Measurements from ENCODE around the gene KCNJ18.
"Not testable (repeated sequence)": the region's sequence is repeated elsewhere in the genome, so short reads cannot be mapped to it uniquely, and the experiment has no call there.

KCNJ18 gene

GRCh38 chr17:21668118-21668488, 24.2 kb upstream of the KCNJ18 start:
- H3K27ac Mint-ChIP-seq; H3K4me3 Mint-ChIP-seq; H3K36me3 Mint-ChIP-seq (ENCODE audit: low read depth); H3K4me1 Mint-ChIP-seq (ENCODE audit: low read depth); H3K27me3 Mint-ChIP-seq: not testable (repeated sequence)
- peaks cover 12% of the 10 kb centered on the region for H3K9me3 Mint-ChIP-seq

GRCh38 chr17:21668746-21669508, 23.4 kb upstream of the KCNJ18 start:
- not testable (repeated sequence) for H3K27ac Mint-ChIP-seq; H3K36me3 Mint-ChIP-seq (ENCODE audit: low read depth); H3K27me3 Mint-ChIP-seq; H3K9me3 Mint-ChIP-seq; H3K4me1 Mint-ChIP-seq (ENCODE audit: low read depth); H3K4me3 Mint-ChIP-seq

GRCh38 chr17:21669616-21670360, 22.5 kb upstream of the KCNJ18 start:
- not testable (repeated sequence) for H3K27ac Mint-ChIP-seq; H3K9me3 Mint-ChIP-seq; H3K27me3 Mint-ChIP-seq; H3K4me1 Mint-ChIP-seq (ENCODE audit: low read depth); H3K36me3 Mint-ChIP-seq (ENCODE audit: low read depth); H3K4me3 Mint-ChIP-seq

GRCh38 chr17:21670361-21671155, 21.8 kb upstream of the KCNJ18 start:
- H3K27me3 Mint-ChIP-seq; H3K27ac Mint-ChIP-seq; H3K4me1 Mint-ChIP-seq (ENCODE audit: low read depth); H3K36me3 Mint-ChIP-seq (ENCODE audit: low read depth); H3K9me3 Mint-ChIP-seq; H3K4me3 Mint-ChIP-seq: not testable (repeated sequence)

GRCh38 chr17:21671437-21671836, 20.9 kb upstream of the KCNJ18 start:
- H3K9me3 Mint-ChIP-seq; H3K27ac Mint-ChIP-seq; H3K27me3 Mint-ChIP-seq; H3K36me3 Mint-ChIP-seq (ENCODE audit: low read depth); H3K4me3 Mint-ChIP-seq; H3K4me1 Mint-ChIP-seq (ENCODE audit: low read depth): not testable (repeated sequence)

GRCh38 chr17:21671871-21672270, 20.5 kb upstream of the KCNJ18 start:
- not testable (repeated sequence) for H3K27ac Mint-ChIP-seq; H3K9me3 Mint-ChIP-seq; H3K36me3 Mint-ChIP-seq (ENCODE audit: low read depth); H3K4me3 Mint-ChIP-seq; H3K27me3 Mint-ChIP-seq; H3K4me1 Mint-ChIP-seq (ENCODE audit: low read depth)

- not testable (repeated sequence) for H3K27me3 Mint-ChIP-seq; H3K4me1 Mint-ChIP-seq (ENCODE audit: low read depth); H3K27ac Mint-ChIP-seq; H3K4me3 Mint-ChIP-seq; H3K36me3 Mint-ChIP-seq (ENCODE audit: low read depth); H3K9me3 Mint-ChIP-seq
Measured at GRCh38 chr17:21673451-21674241, 18.7 kb upstream of the KCNJ18 start.

- Mint-ChIP-seq H3K27ac (no peak overlapping the region), H3K9me3 (no peaks in the 10 kb centered on the region), H3K27me3 (no peaks in the 10 kb centered on the region), H3K36me3 (ENCODE audit: low read depth) (no peaks in the 10 kb centered on the region), H3K4me1 (ENCODE audit: low read depth) (no peaks in the 10 kb centered on the region), H3K4me3 (no peak overlapping the region)
Measured at GRCh38 chr17:21674242-21674731, 18.0 kb upstream of the KCNJ18 start.

- H3K4me3 Mint-ChIP-seq; H3K4me1 Mint-ChIP-seq (ENCODE audit: low read depth); H3K9me3 Mint-ChIP-seq; H3K27me3 Mint-ChIP-seq; H3K36me3 Mint-ChIP-seq (ENCODE audit: low read depth); H3K27ac Mint-ChIP-seq: not testable (repeated sequence)
Measured at GRCh38 chr17:21674891-21675738, 17.2 kb upstream of the KCNJ18 start.

- H3K4me1 Mint-ChIP-seq (ENCODE audit: low read depth); H3K9me3 Mint-ChIP-seq; H3K27ac Mint-ChIP-seq; H3K27me3 Mint-ChIP-seq; H3K4me3 Mint-ChIP-seq; H3K36me3 Mint-ChIP-seq (ENCODE audit: low read depth): not testable (repeated sequence)
Measured at GRCh38 chr17:21675739-21676130, 16.6 kb upstream of the KCNJ18 start.

GRCh38 chr17:21676281-21677111, 15.8 kb upstream of the KCNJ18 start:
- Mint-ChIP-seq H3K27ac (no peak overlapping the region), H3K9me3 (no peaks in the 10 kb centered on the region), H3K27me3 (no peaks in the 10 kb centered on the region), H3K4me1 (ENCODE audit: low read depth) (no peaks in the 10 kb centered on the region), H3K4me3 (no peak overlapping the region), H3K36me3 (ENCODE audit: low read depth) (no peaks in the 10 kb centered on the region)

- no peaks in the 10 kb centered on the region for H3K27me3 Mint-ChIP-seq
- H3K4me1 Mint-ChIP-seq (ENCODE audit: low read depth), result no peaks in the 10 kb centered on the region
- H3K9me3 Mint-ChIP-seq, result no peaks in the 10 kb centered on the region
- H3K36me3 Mint-ChIP-seq (ENCODE audit: low read depth), result no peaks in the 10 kb centered on the region
- no peak overlapping the region for H3K27ac Mint-ChIP-seq
- no peak overlapping the region for H3K4me3 Mint-ChIP-seq
Measured at GRCh38 chr17:21677126-21677910, 15.0 kb upstream of the KCNJ18 start.

- H3K9me3 Mint-ChIP-seq, result no peaks in the 10 kb centered on the region
- no peaks in the 10 kb centered on the region for H3K4me1 Mint-ChIP-seq (ENCODE audit: low read depth)
- H3K27me3 Mint-ChIP-seq, result no peaks in the 10 kb centered on the region
- no peak overlapping the region for H3K4me3 Mint-ChIP-seq
- no peaks in the 10 kb centered on the region for H3K36me3 Mint-ChIP-seq (ENCODE audit: low read depth)
- no peak overlapping the region for H3K27ac Mint-ChIP-seq
Measured at GRCh38 chr17:21677911-21678310, 14.4 kb upstream of the KCNJ18 start.
